Caco-2 (cell line): ENCODE measurements around the gene MOSPD2. TPM values are rescaled to one million over a fixed set of nuclear protein-coding genes. Genes with fewer than 3 reads are reported as not detected.

Experiments used
- BruUV-seq: library from RNA; stranded (reverse); fragments of 400-500 nt; replicated peaks from 2 replicates; lab custom pipeline; 2021; lab: Mats Ljungman, UMichigan
- CTCF ChIA-PET: fragments of 300-600 bp; sonication (Branson Sonifier 250); formaldehyde crosslinking; loops from one replicate; lab custom pipeline; 2022; ENCODE audit warnings: antibody characterized with exemption; lab: Charles Lee
- POLR2A ChIA-PET: fragments of 300-600 bp; sonication (Branson Sonifier 250); formaldehyde crosslinking; loops from one replicate; lab custom pipeline; 2022; ENCODE audit warnings: antibody characterized with exemption; lab: Charles Lee
- DNase-seq, 2 experiments: peaks; one replicate each; pipeline versions ENCODE4 v3.0.0 to v3.0.0-alpha.2; 2020 to 2022
- H3K27me3 ChIP-seq: replicated peaks from 2 replicates; pipeline ENCODE4 v1.6.0; 2011; ENCODE audit warnings: low read length; ENCODE audit not compliant: control insufficient read depth, insufficient read depth
- H3K36me3 ChIP-seq: 2 replicates; pipeline ENCODE4 v1.5.1; 2011; ENCODE audit warnings: low read length; ENCODE audit not compliant: control insufficient read depth, insufficient read depth
- H3K4me1 ChIP-seq: fragments of 250-450 bp; sonication (Bioruptor Pico); 2 replicates; pipeline ENCODE4 v1.5.1; 2020; ENCODE audit warnings: mild to moderate bottlenecking
- H3K4me3 ChIP-seq: 2 replicates; pipeline ENCODE4 v1.5.1; 2011; ENCODE audit warnings: low read depth, mild to moderate bottlenecking, control low read depth, low read length
- H3K9me3 ChIP-seq: fragments of 250-450 bp; sonication (Bioruptor Pico); 2 replicates; pipeline ENCODE4 v1.5.1; 2020; ENCODE audit warnings: mild to moderate bottlenecking, moderate library complexity
- H3K27ac Mint-ChIP-seq: one replicate; pipeline ENCODE4 v1.8.0; 2022; ENCODE audit warnings: mixed read lengths; ENCODE audit not compliant: unreplicated experiment
- H3K27me3 Mint-ChIP-seq: one replicate; pipeline ENCODE4 v1.8.0; 2022; ENCODE audit warnings: mixed read lengths; ENCODE audit not compliant: insufficient read depth, unreplicated experiment
- H3K36me3 Mint-ChIP-seq: one replicate; pipeline ENCODE4 v1.8.0; 2022; ENCODE audit warnings: mild to moderate bottlenecking, mixed read lengths; ENCODE audit not compliant: insufficient read depth, unreplicated experiment
- H3K4me1 Mint-ChIP-seq: one replicate; pipeline ENCODE4 v1.8.0; 2022; ENCODE audit warnings: low read depth, mixed read lengths; ENCODE audit not compliant: unreplicated experiment
- H3K4me3 Mint-ChIP-seq: one replicate; pipeline ENCODE4 v1.8.0; 2022; ENCODE audit warnings: mild to moderate bottlenecking, moderate library complexity, mixed read lengths; ENCODE audit not compliant: unreplicated experiment
- H3K9me3 Mint-ChIP-seq: one replicate; pipeline ENCODE4 v1.8.0; 2022; ENCODE audit warnings: mixed read lengths; ENCODE audit not compliant: unreplicated experiment
- CTCF ChIP-seq, 2 experiments: fragments of 200-600 bp in 1 of 2; IDR thresholded peaks; 1 replicate in 1 of 2; 2 replicates in 1 of 2; pipeline versions ENCODE4 v1.5.1 to v1.8.0; 2011 to 2022; ENCODE audit warnings: antibody characterized with exemption in 1 of 2, control low read depth in 1 of 2, inconsistent platforms in 1 of 2, low read depth in 1 of 2, low read length in 1 of 2, mild to moderate bottlenecking in 1 of 2, moderate library complexity in 1 of 2; ENCODE audit not compliant: insufficient read depth in 1 of 2, severe bottlenecking in 1 of 2, unreplicated experiment in 1 of 2
- intact Hi-C: fragments of 100-400 bp; cut with micrococcal nuclease; formaldehyde crosslinking; loops from one replicate; pipeline ENCODE4 v1.10.0; 2022; ENCODE audit not compliant: unreplicated experiment
- total RNA-seq: library from RNA; stranded (reverse); gene quantifications from 2 replicates; pipeline ENCODE4 v1.2.3, GENCODE V29; 2022

Gene MOSPD2
- total RNA-seq, 1 experiment from 2014 or later: 13.8 TPM

- Histone ChIP-seq H3K4me3 (no peak overlapping the region), H3K9me3 (no peaks in the 10 kb centered on the region), H3K4me1 (no peaks in the 10 kb centered on the region), H3K36me3 (no peaks in the 10 kb centered on the region), H3K27me3 (no peaks in the 10 kb centered on the region)
- TF ChIP-seq CTCF (IDR thresholded peaks at IDR 0.05; ENCODE audit: insufficient read depth in 1 of 2, low read depth in 1 of 2, low read length in 1 of 2, severe bottlenecking in 1 of 2, unreplicated experiment in 1 of 2): no peak
- Mint-ChIP-seq H3K27ac (no peak overlapping the region), H3K36me3 (no peaks in the 10 kb centered on the region), H3K4me3 (no peak overlapping the region), H3K4me1 (no peaks in the 10 kb centered on the region), H3K9me3 (no peaks in the 10 kb centered on the region), H3K27me3 (no peaks in the 10 kb centered on the region)
- ChIA-PET CTCF (no interaction called here), POLR2A (no interaction called here)
- BruUV-seq: no TSS peak
- no peak for DNase-seq
- intact Hi-C loops: no loop called here
Measured at GRCh38 chrX:14943962-14944361, 70.7 kb downstream of the MOSPD2 start.

GRCh38 chrX:14946606-14947155 is 73.5 kb downstream of the MOSPD2 start:
- H3K27ac Mint-ChIP-seq: no peak overlapping the region
- POLR2A ChIA-PET: no interaction called here
- Histone ChIP-seq H3K9me3 (no peaks in the 10 kb centered on the region), H3K4me1 (no peaks in the 10 kb centered on the region), H3K4me3 (no peak overlapping the region), H3K27me3 (no peaks in the 10 kb centered on the region), H3K36me3 (no peaks in the 10 kb centered on the region)
- no TSS peak for BruUV-seq
- no peaks in the 10 kb centered on the region for H3K9me3 Mint-ChIP-seq
- no peaks in the 10 kb centered on the region for H3K4me1 Mint-ChIP-seq
- H3K27me3 Mint-ChIP-seq: no peaks in the 10 kb centered on the region
- no peaks in the 10 kb centered on the region for H3K36me3 Mint-ChIP-seq
- H3K4me3 Mint-ChIP-seq: no peak overlapping the region
- intact Hi-C loops: no loop called here
- TF ChIP-seq CTCF (IDR thresholded peaks at IDR 0.05; ENCODE audit: insufficient read depth in 1 of 2, low read depth in 1 of 2, low read length in 1 of 2, severe bottlenecking in 1 of 2, unreplicated experiment in 1 of 2): no peak
- DNase-seq: no peak
- CTCF ChIA-PET: no interaction called here

GRCh38 chrX:14948691-14949090 is 75.5 kb downstream of the MOSPD2 start:
- H3K36me3 Mint-ChIP-seq: no peaks in the 10 kb centered on the region
- BruUV-seq: no TSS peak
- no peaks in the 10 kb centered on the region for H3K9me3 Mint-ChIP-seq
- H3K4me3 Mint-ChIP-seq: no peak overlapping the region
- Histone ChIP-seq H3K9me3 (no peaks in the 10 kb centered on the region), H3K27me3 (no peaks in the 10 kb centered on the region), H3K36me3 (no peaks in the 10 kb centered on the region), H3K4me3 (no peak overlapping the region), H3K4me1 (no peaks in the 10 kb centered on the region)
- TF ChIP-seq CTCF (IDR thresholded peaks at IDR 0.05; ENCODE audit: insufficient read depth in 1 of 2, low read depth in 1 of 2, low read length in 1 of 2, severe bottlenecking in 1 of 2, unreplicated experiment in 1 of 2): no peak
- no peaks in the 10 kb centered on the region for H3K27me3 Mint-ChIP-seq
- no peak overlapping the region for H3K27ac Mint-ChIP-seq
- POLR2A ChIA-PET: no interaction called here
- intact Hi-C loops: no loop called here
- CTCF ChIA-PET: no interaction called here
- H3K4me1 Mint-ChIP-seq: no peaks in the 10 kb centered on the region
- DNase-seq: no peak
